Measurements from ENCODE around the gene KCNMB2.

The KCNMB2 gene

GRCh38 chr3:178646186-178646862, 110.1 kb downstream of the KCNMB2 start:
- no peak for DNase-seq (ENCODE audit: low read depth in 2 of 2)

- no peak for DNase-seq (ENCODE audit: low read depth in 2 of 2)
Measured at GRCh38 chr3:178655488-178655887, 119.3 kb downstream of the KCNMB2 start.

DNA sequence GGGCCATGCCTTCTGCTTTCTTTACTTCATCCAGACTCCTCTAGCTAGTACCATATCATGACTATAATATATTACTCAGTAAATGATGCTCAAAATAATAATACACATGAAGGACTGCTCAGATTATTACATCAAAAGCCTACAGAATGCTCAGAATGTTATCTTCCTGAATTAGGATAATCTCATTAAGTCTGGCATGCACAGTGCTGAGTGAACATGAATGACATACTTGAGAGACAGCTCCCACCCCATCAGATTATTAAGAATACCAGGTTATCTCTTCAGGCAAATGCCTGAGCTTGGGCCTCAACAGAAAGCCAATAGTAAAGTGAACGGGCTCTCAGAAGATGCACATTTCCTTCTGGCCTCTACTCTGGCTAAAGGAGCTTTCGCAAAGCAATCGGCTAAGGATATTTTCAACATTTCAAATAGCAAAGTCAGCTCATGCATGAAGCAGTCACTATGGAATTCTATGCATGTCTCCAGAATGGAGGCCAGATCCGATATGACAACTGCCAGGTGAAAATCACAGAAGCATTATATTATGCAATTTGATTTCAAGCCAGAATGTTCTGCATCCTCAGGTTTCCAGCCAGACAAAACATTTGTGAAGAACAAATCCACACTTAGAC, 122.6 kb downstream of the KCNMB2 start:
- DNase-seq (ENCODE audit: low read depth in 2 of 2) = no peak

GRCh38 chr3:178663201-178663934, 127.1 kb downstream of the KCNMB2 start:
- DNase-seq (ENCODE audit: low read depth in 2 of 2) = no peak

DNA sequence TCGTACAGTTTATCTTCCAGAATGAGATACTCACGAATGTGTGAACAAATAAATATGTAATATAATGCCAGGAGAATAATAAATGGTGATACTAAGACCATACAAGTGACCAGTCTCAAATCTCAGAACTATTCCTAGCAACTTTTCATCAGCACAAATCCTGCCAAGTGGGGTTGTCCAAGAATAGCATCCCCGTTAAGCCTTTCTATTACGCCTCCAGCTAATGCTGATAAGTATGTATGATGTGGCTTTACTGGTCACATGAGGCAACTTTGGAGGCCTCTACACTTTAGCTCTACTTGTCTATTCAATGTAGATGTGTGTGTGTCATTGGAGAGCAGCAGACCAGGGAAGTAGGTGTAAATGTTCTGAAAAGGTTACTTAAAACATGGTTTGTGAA, 129.5 kb downstream of the KCNMB2 start:
- DNase-seq (ENCODE audit: low read depth in 2 of 2) = no peak

- no peak for DNase-seq (ENCODE audit: low read depth in 2 of 2)
Measured at GRCh38 chr3:178669022-178669601, 132.9 kb downstream of the KCNMB2 start.

DNA sequence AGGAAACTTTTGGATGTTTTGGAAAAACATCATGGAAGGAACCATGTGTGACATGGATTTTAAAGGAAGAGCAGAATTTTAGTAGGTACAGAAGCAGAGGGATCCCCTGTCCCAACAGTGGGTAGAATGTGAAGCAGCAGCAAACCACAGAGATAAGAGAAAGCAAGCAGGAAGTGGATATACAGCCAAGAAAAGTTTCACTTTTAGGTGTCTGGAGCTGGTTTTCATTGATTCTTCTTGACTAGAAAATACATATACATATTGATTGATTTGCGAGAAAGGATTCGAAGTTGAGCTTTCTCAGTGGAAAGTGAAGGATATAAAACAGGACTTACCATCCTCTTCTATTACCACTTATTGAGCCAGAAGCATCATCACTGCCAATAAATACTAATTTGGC, 133.5 kb downstream of the KCNMB2 start:
- no peak for DNase-seq (ENCODE audit: low read depth in 2 of 2)

GRCh38 chr3:178671377-178671776, 135.1 kb downstream of the KCNMB2 start:
- DNase-seq (ENCODE audit: low read depth in 2 of 2) = no peak

DNA sequence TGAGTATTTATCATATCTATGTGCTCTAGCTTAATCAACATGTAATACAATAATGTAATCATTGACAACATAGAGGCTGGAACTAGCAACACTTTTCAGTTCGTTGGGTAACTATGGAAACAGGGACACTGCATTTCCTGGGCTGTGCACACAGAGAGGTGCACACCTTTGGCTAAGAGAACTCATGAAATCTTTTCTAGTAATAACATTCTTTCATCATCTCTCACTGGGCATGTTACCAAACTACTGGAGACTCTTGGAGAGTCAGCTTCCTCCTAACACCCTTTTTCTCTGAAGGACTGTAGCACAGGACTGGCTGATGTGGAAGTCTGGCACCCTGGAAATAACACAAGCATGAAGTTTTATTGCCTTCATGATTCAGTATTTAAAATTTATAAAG, 135.6 kb downstream of the KCNMB2 start:
- no peak for DNase-seq (ENCODE audit: low read depth in 2 of 2)

- DNase-seq (ENCODE audit: low read depth in 2 of 2) = no peak
Measured at GRCh38 chr3:178672275-178672674, 136.0 kb downstream of the KCNMB2 start.

- DNase-seq (ENCODE audit: low read depth in 2 of 2) = no peak
Measured at GRCh38 chr3:178673529-178673928, 137.3 kb downstream of the KCNMB2 start.

DNA sequence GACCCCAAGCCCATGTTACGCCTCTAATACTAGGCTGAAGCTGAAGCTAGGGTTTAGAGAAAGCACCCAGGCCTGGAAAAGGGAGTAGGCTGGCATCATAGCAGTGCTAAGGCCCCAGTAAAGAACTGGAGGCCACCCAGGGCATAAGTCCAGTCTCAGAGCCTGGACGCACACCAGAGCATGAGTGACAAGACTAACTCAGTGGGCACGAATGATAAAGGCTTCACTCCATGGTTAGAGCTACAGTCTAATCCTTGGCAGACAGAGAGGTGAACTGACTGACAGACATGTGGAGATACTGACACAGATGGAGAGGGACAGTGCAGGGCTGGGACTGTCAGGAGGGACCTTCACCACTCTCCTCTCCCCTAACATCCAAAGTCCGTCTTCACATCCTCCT, 139.8 kb downstream of the KCNMB2 start:
- no peak for DNase-seq (ENCODE audit: low read depth in 2 of 2)

DNA sequence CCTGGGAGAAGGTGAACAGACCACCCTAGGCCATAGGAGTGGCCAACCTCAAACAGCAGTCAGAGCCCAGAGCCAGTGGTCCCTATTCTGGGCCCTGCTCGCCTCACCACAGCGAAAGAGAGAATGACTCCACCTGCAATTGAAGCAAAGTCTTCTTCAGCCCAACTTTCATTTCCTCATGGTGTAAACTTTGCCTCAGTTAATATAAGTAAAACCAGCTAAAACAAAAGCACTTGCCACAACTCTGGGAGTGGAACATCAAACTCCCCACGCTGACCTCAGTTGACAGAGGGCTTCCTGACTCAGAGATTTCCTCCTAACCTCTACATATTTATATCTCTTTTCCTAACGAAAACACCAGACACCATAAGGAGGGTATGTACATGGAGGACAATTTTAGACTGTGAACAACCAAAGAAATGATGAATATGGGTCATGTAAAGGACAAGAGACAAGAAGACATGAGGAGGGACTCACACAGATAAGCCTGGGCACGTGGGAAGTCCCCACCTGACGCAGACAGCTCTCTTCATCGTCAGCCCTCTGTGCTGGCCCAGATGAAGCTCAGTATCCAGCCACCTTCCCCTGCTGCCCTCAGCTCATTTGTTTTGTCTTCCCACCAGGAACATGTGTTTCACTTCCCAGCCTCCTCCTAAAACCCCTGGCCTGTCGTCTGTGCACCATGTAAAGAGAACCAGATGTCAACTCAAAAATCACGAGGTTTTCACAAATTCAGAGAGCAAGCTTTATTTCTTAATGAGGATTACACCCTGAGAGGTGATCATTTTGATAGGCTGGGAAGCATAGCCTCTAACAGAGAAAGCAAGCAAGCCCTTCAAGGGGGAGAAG, 140.9 kb downstream of the KCNMB2 start:
- DNase-seq (ENCODE audit: low read depth in 2 of 2) = no peak

DNA sequence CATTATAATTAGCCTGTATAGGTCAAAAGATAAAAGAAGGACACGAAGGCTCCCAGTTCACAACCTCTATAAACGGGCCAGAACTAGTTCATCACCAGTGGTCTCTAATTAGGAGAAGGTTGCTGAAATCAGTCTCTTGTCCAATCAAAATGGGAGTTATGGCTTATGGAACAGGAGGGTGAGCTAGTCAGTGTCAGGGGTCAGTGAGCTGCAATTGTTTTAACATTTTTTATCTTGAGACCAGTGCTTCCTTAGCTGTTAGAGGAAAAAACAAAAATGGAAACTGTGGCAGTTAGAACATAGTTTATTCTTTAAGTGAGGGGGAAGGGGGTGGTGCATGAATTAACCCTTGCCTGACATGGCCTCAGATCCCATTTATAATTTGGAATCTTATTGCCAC, 141.7 kb downstream of the KCNMB2 start:
- no peak for DNase-seq (ENCODE audit: low read depth in 2 of 2)

GRCh38 chr3:178680037-178680436, 143.8 kb downstream of the KCNMB2 start:
- DNase-seq (ENCODE audit: low read depth in 2 of 2) = no peak

DNA sequence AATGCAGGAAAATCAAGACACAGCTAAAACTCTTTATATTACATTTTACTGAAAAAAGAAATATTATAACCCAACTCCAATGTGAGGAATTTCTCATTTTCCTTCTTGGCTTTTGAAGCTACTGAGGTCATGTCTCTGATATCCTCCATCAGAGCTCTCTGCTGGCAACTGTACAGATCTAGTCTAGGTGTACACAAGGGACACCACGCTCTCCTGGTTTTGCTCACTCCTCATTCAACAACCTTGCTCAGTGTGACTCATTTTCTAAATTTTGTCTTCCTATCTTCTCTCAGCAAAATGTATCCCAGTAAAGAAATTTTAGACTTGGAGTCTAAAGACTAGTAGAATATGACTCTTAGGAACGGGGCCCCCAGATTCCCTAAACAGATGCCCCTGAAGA, 144.3 kb downstream of the KCNMB2 start:
- no peak for DNase-seq (ENCODE audit: low read depth in 2 of 2)

DNA sequence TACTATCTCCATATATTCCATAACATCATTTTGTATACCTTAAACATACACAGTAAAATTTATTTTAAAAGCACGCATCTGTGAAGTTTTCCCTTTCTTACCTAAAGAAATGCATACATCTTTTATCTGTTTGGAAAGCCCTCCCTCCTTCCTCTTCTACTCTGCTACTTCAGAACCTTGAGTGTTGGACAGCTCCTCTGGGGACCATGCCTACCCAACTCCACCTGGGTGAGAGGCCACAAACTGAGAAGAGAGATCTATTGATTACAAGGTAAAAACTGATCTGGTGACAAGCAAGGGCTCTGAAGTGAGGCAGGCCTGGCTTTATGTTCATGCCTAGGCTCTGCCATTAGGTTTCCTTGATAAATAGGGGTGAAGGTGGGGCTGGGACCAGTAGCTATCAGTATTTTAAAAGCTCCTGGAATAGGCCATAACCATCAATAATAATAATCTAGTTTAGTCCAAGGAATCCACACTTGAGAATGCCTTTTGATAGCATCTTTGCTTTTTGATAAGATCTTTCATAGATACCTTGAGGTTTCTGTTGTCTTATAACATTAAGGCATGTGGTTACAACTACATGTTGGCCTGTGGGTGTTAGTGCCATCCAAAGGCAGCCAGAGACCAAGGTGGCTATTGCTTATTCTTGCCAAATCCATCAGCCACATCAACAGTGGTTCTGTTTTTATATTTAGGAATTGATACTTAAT, 148.8 kb downstream of the KCNMB2 start:
- no peak for DNase-seq (ENCODE audit: low read depth in 2 of 2)

GRCh38 chr3:178685591-178685906, 149.3 kb downstream of the KCNMB2 start:
- DNase-seq (ENCODE audit: low read depth in 2 of 2) = no peak

GRCh38 chr3:178686826-178687225, 150.6 kb downstream of the KCNMB2 start:
- DNase-seq (ENCODE audit: low read depth in 2 of 2) = no peak

- DNase-seq (ENCODE audit: low read depth in 2 of 2) = no peak
Measured at GRCh38 chr3:178690571-178690970, 154.3 kb downstream of the KCNMB2 start.

DNA sequence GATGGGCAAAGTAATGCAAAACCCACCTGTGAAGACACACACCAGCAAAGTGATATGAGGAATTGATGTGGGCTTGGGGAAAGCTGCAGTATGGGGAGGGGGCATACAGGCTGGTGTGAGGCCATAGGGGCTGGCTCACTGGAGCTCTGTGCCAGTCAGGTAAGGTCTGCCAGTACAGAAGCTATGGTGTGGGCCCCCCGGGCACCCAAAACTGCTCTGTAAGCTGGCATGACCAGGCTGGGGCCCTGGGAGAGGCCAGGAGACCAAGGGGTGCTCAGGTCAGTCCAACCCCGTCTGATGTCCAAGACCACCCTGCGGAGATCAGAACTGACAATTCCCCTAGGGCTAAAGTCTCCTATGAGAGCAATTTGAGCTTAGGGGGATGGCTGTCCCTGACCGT, 163.1 kb downstream of the KCNMB2 start:
- no peak for DNase-seq (ENCODE audit: low read depth in 2 of 2)

Data from stimulated activated CD4-positive, alpha-beta T cell treated with anti-CD3 and anti-CD28 coated beads, Interleukin-15, amount 100 ng/mL, for 48 hours (primary cell).